GM21723 (cell line): ENCODE data around the gene PTGER4.

ENCODE experiments used
- ATAC-seq: cut with Tn5 transposase; IDR thresholded peaks from one replicate; pipeline ENCODE4 v1.9.1; 2021; ENCODE audit warnings: mild to moderate bottlenecking, moderate library complexity; ENCODE audit not compliant: unreplicated experiment

The PTGER4 gene

GRCh38 chr5:40669606-40670390, 9.9 kb upstream of the PTGER4 start:
- no peak for ATAC-seq

GRCh38 chr5:40672425-40672824, 7.3 kb upstream of the PTGER4 start:
- no peak for ATAC-seq

- no peak for ATAC-seq
These were observed 5.0 kb upstream of the PTGER4 start for GRCh38 chr5:40674661-40675235.

- ATAC-seq = no peak
These were observed 4.2 kb upstream of the PTGER4 start for GRCh38 chr5:40675396-40676133.

GRCh38 chr5:40676613-40677343, 2.9 kb upstream of the PTGER4 start:
- ATAC-seq = no peak

- no peak for ATAC-seq
These were observed 2.3 kb upstream of the PTGER4 start for GRCh38 chr5:40677456-40677855.

GRCh38 chr5:40678026-40678425, 1.7 kb upstream of the PTGER4 start:
- no peak for ATAC-seq

GRCh38 chr5:40678460-40679147, 1.1 kb upstream of the PTGER4 start:
- no peak for ATAC-seq

- peak; percentile 83 for ATAC-seq
These were observed 385 bp upstream of the PTGER4 start for GRCh38 chr5:40679148-40679912.

- no peak for ATAC-seq
These were observed 1.1 kb downstream of the PTGER4 start for GRCh38 chr5:40680741-40681362.

- no peak for ATAC-seq
These were observed 1.8 kb downstream of the PTGER4 start for GRCh38 chr5:40681363-40682153.

- ATAC-seq = no peak
These were observed 2.7 kb downstream of the PTGER4 start for GRCh38 chr5:40682154-40683017.

- no peak for ATAC-seq
These were observed 3.6 kb downstream of the PTGER4 start for GRCh38 chr5:40683305-40683704.

GRCh38 chr5:40685193-40685592, 5.5 kb downstream of the PTGER4 start:
- ATAC-seq = no peak

GRCh38 chr5:40685976-40686486, 6.3 kb downstream of the PTGER4 start:
- no peak for ATAC-seq

- ATAC-seq = no peak
These were observed 7.6 kb downstream of the PTGER4 start for GRCh38 chr5:40687321-40687720.

- ATAC-seq = peak; percentile 89
These were observed 8.5 kb downstream of the PTGER4 start for GRCh38 chr5:40688127-40688761.
